ENCODE results near the gene FOXP1. TPM values are rescaled to one million over a fixed set of nuclear protein-coding genes. Genes with fewer than 3 reads are reported as not detected.

FOXP1 gene
- total and polyA plus RNA-seq, 2 of the 8 experiments (the other 6 are each of a cell fraction or from before 2014, with no cell fraction given), result 13.9 to 25.4 TPM

DNA sequence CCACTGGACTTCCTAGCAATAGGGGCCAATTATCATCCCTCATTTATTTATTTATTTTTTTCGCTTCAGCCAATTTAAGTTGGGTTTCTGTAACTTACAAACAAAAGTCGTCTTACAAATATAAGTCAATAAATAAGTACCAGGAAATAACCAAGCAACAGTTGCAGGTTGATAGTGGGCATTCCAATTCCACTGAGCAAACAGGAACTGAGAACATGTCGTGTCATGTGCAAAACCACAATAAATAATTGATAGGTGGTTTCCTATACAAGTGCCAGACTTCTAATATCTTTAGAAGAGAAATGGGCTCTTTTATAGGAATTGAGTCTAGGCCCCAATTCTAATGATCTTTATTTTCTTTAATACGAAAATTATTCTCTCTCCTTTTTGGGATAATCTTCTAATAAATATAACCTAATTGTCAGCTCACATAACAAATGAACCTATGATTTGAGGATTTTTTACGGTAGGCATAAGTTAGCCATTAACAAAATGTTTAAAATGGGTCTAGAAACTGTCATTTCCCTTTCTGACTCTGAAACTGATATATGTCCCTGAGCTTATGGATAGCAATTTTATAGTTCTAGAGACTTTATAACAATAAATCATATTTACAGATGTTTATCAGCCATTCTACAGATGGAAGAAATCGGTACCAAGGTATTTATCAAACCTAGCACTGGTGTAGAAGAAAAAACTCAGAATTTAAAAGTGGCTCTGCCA is 571.8 kb downstream of the FOXP1 start:
- H3K14ac ChIP-seq (ENCODE audit: insufficient read length), result no peak overlapping the region
- H3K9ac ChIP-seq (replicated peaks in 1 of 4; ENCODE audit: extremely low read depth in 1 of 4, low read depth in 3 of 4, low read length in 3 of 4), result no peak overlapping the region
- no peak overlapping the region for H3K23ac ChIP-seq (ENCODE audit: insufficient read length)
- no peak overlapping the region for H2BK5ac ChIP-seq (ENCODE audit: low read depth, low read length)
- peaks cover 0 to 3% of the 10 kb centered on the region in 2 experiments; a peak in 1 of 4 replicates for H3K79me2 ChIP-seq (ENCODE audit: control insufficient read depth in 1 of 2, insufficient read depth in 2 of 2, low read length in 2 of 2)
- H3K9me3 ChIP-seq (ENCODE audit: insufficient read depth in 2 of 2, low read depth in 1 of 2, low read length in 1 of 2), result no peaks in the 10 kb centered on the region
- no peak overlapping the region for H2BK15ac ChIP-seq (ENCODE audit: low read length)
- H4K91ac ChIP-seq (replicated peaks; ENCODE audit: insufficient read length, low read length), result no peak overlapping the region
- H2AK5ac ChIP-seq (ENCODE audit: low read depth, low read length), result no peak overlapping the region
- H4K20me1 ChIP-seq (replicated peaks in 1 of 2; ENCODE audit: control insufficient read depth in 1 of 2, insufficient read depth in 2 of 2, low read length in 2 of 2), result peaks cover 0 to 2% of the 10 kb centered on the region in 2 experiments
- H3K4ac ChIP-seq (replicated peaks; ENCODE audit: insufficient read length, low read depth, low read length), result no peak overlapping the region
- H3K23me2 ChIP-seq (ENCODE audit: low read depth, low read length), result peaks cover 2% of the 10 kb centered on the region
- FAIRE-seq (no peak), DNase-seq (ENCODE audit: low read depth in 1 of 2, low spot score in 2 of 2) (no peak)
- no peak for TF ChIP-seq SIX5 (IDR thresholded peaks at IDR 0.05; ENCODE audit: low read depth, low read length)
- TF ChIP-seq RXRA (IDR thresholded peaks at IDR 0.05; ENCODE audit: insufficient read depth, low read depth, low read length), result no peak
- no peak for TF ChIP-seq SP2 (IDR thresholded peaks at IDR 0.05; ENCODE audit: low read length)
- TF ChIP-seq NRF1 (IDR thresholded peaks at IDR 0.05; ENCODE audit: low read depth, low read length), result no peak
- TF ChIP-seq JUND (IDR thresholded peaks at IDR 0.05; ENCODE audit: low read length), result no peak
- peaks cover 2 to 5% (median 2%) of the 10 kb centered on the region in 4 experiments; a peak in 4 of 7 replicates for H3K4me1 ChIP-seq (replicated peaks in 1 of 4; ENCODE audit: control insufficient read depth in 3 of 4, insufficient read depth in 4 of 4, low read length in 3 of 4)
- no peak overlapping the region for H3K4me3 ChIP-seq (ENCODE audit: extremely low read depth in 1 of 4, insufficient read depth in 2 of 4, low read depth in 3 of 4, low read length in 4 of 4)
- H2BK12ac ChIP-seq (ENCODE audit: low read depth, low read length), result no peak overlapping the region
- H3K56ac ChIP-seq (replicated peaks; ENCODE audit: insufficient read length, low read depth, low read length), result no peak overlapping the region
- H2BK120ac ChIP-seq (replicated peaks; ENCODE audit: low read depth, low read length), result no peak overlapping the region
- peaks cover 4 to 12% (median 6%) of the 10 kb centered on the region in 4 experiments; a peak in 5 of 7 replicates for H3K27me3 ChIP-seq (replicated peaks in 1 of 4; ENCODE audit: control insufficient read depth in 3 of 4, extremely low read depth in 1 of 4, insufficient read depth in 3 of 4, low read length in 3 of 4)
- peaks cover 0 to 11% (median 0%) of the 10 kb centered on the region in 4 experiments; a peak in 2 of 8 replicates for H3K36me3 ChIP-seq (ENCODE audit: control insufficient read depth in 2 of 4, insufficient read depth in 4 of 4, low read length in 3 of 4)
- H4K8ac ChIP-seq (ENCODE audit: extremely low read depth, insufficient read depth, low read length), result no peak overlapping the region
- no peak overlapping the region for H3K27ac ChIP-seq (ENCODE audit: low read depth, low read length)
- no peak overlapping the region for H3K18ac ChIP-seq (ENCODE audit: extremely low read depth, low read length)
- no peaks in the 10 kb centered on the region for H3K79me1 ChIP-seq (ENCODE audit: low read depth, low read length)
- H4K5ac ChIP-seq (ENCODE audit: insufficient read length, low read depth, low read length), result no peak overlapping the region
- ChIA-PET CTCF (ENCODE audit: partially characterized antibody) (no interaction called here), POLR2A (ENCODE audit: partially characterized antibody) (no interaction called here)
- no peak overlapping the region for H2AFZ ChIP-seq (ENCODE audit: low read length)
- H2BK20ac ChIP-seq (ENCODE audit: low read length), result no peak overlapping the region
- 92% methylated on average over 6 of the region's 6 CpGs; no CpG with 5 or more reads in 1 of the 2 experiments for WGBS, 2 experiments (ENCODE audit: extremely low coverage in 1 of 2, insufficient coverage in 1 of 2, insufficient read length in 1 of 2, insufficient replicate concordance in 2 of 2, low coverage in 1 of 2, low lambda C conversion rate in 2 of 2, missing lambda C conversion rate in 1 of 2)
- H3K4me2 ChIP-seq (ENCODE audit: insufficient read depth in 1 of 2, low read depth in 2 of 2, low read length in 2 of 2), result no peak overlapping the region

All from H1 (cell line).